GM20000 (cell line): ENCODE measurements around the gene RAB11B.
"Not testable (repeated sequence)": the region's sequence is repeated elsewhere in the genome, so short reads cannot be mapped to it uniquely, and the experiment has no call there.

Experiments used
- DNase-seq: peaks from one replicate; pipeline ENCODE4 v3.0.0; 2012; ENCODE audit warnings: low spot score
- CTCF ChIP-seq: IDR thresholded peaks from 2 replicates; pipeline ENCODE4 v1.5.1; 2012; ENCODE audit warnings: mild to moderate bottlenecking, control low read depth; ENCODE audit errors: extremely low read depth, missing control alignments

RAB11B gene

GRCh38 chr19:8403820-8404109 is 13.6 kb downstream of the RAB11B start:
- TF ChIP-seq CTCF: no peak

GRCh38 chr19:8404391-8405151 is 14.4 kb downstream of the RAB11B start:
- no peak for TF ChIP-seq CTCF
- no peak for DNase-seq

More at GRCh38 chr19:8403820-8404109, 13.6 kb downstream of the RAB11B start:
- DNase-seq: no peak

GRCh38 chr19:8410718-8411117 is 20.6 kb downstream of the RAB11B start:
- not testable (repeated sequence) for DNase-seq

GRCh38 chr19:8412783-8413628 is 22.8 kb downstream of the RAB11B start, which contains the start of gene MARCHF2:
MARCHF2 (plus strand) TSS chr19:8413305; CDS start chr19:8421841, 8,536 bp downstream.
- TF ChIP-seq CTCF: peak; percentile 36
- DNase-seq: peak; percentile 100

- no peak for TF ChIP-seq CTCF
- DNase-seq: no peak
Measured at GRCh38 chr19:8413629-8413995, 23.5 kb downstream of the RAB11B start.

- DNase-seq: no peak
- TF ChIP-seq CTCF: no peak
Measured at GRCh38 chr19:8416796-8417195, 26.6 kb downstream of the RAB11B start.

- DNase-seq: no peak
- no peak for TF ChIP-seq CTCF
Measured at GRCh38 chr19:8421484-8422461, 31.6 kb downstream of the RAB11B start.
